Measurements from ENCODE around the gene SPDYE6. TPM values are rescaled to one million over a fixed set of nuclear protein-coding genes. Genes with fewer than 3 reads are reported as not detected.
A peak's percentile ranks its signal among the peaks of the same experiment; 100 is the strongest.

Gene SPDYE6
- total and polyA plus RNA-seq, 2 experiments from 2014 or later: not detected

- H3F3A ChIP-seq (replicated peaks; ENCODE audit: low read depth): 0 out of 2 replicates have a peak, but pooled peaks cover 6% of the 10 kb centered on the region
- peaks cover 8% of the 10 kb centered on the region for H3K27me3 Mint-ChIP-seq (ENCODE audit: insufficient read depth, low read depth, poor library complexity)
- H3K27ac Mint-ChIP-seq: no peak overlapping the region
- H3K4me2 ChIP-seq: no peak overlapping the region
- H3K27me3 ChIP-seq (ENCODE audit: insufficient read depth): no peaks in the 10 kb centered on the region
- H3K79me2 ChIP-seq (replicated peaks; ENCODE audit: insufficient read depth): no peaks in the 10 kb centered on the region
- DNase-seq (ENCODE audit: low spot score) (peak; percentile 91), ATAC-seq (peak; percentile 94)
- no peak overlapping the region for H3K27ac ChIP-seq (ENCODE audit: low read depth)
- H3K9me2 ChIP-seq (ENCODE audit: insufficient read depth): no peaks in the 10 kb centered on the region
- H3K9me3 Mint-ChIP-seq: no peaks in the 10 kb centered on the region
- no peak overlapping the region for H2AFZ ChIP-seq
- no peak for TF ChIP-seq POLR2AphosphoS5 (IDR thresholded peaks at IDR 0.05; ENCODE audit: low read depth)
- no peak for TF ChIP-seq ZNF462 (CRISPR knock-in tag; IDR thresholded peaks at IDR 0.05)
- no peak for TF ChIP-seq STAT1 (IDR thresholded peaks at IDR 0.05; ENCODE audit: unreplicated experiment)
- peak; percentile 89 to 98 for TF ChIP-seq CTCF (conservative IDR thresholded peaks at IDR 0.05; ENCODE audit: low read depth in 2 of 2)
- H3K4me3 Mint-ChIP-seq: no peak overlapping the region
- H3K36me3 Mint-ChIP-seq (ENCODE audit: low read depth): peaks cover 17% of the 10 kb centered on the region
- no peak overlapping the region for H3K4me3 ChIP-seq
- H3K36me3 ChIP-seq (ENCODE audit: insufficient read depth): peaks cover 3% of the 10 kb centered on the region; the same call in 1 of the 2 replicates
- no peaks in the 10 kb centered on the region; the same call in 1 of the 2 replicates for H3K4me1 ChIP-seq (ENCODE audit: insufficient read depth)
- peaks cover 6% of the 10 kb centered on the region for H3K4me1 Mint-ChIP-seq
- H4K20me1 ChIP-seq (replicated peaks; ENCODE audit: insufficient read depth): no peaks in the 10 kb centered on the region; the same call in 1 of the 2 replicates
These were observed 34.6 kb upstream of the SPDYE6 start for GRCh38 chr7:102390697-102391484.

Data from GM23338 (cell line).